SK-N-MC (cell line): Measurements from ENCODE around the gene SETD3.

Source experiments
- DNase-seq: peaks from one replicate; pipeline ENCODE4 v3.0.0-alpha.2; 2011; ENCODE audit warnings: low read depth, low spot score
- H3K27ac ChIP-seq: fragments of 200-600 bp; sonication (generic); 2 replicates; pipeline ENCODE4 v1.5.1; 2016; ENCODE audit warnings: mixed run types
- H3K36me3 ChIP-seq: fragments of 200-600 bp; sonication (generic); 2 replicates; pipeline ENCODE4 v1.6.1; 2017; ENCODE audit warnings: antibody characterized with exemption, low read length, mixed read lengths; ENCODE audit not compliant: insufficient read depth
- H3K4me3 ChIP-seq: fragments of 200-600 bp; sonication (generic); 2 replicates; pipeline ENCODE4 v1.5.1; 2016
- H3K9ac ChIP-seq: fragments of 200-600 bp; sonication (generic); 2 replicates; pipeline ENCODE4 v1.8.0; 2017; ENCODE audit warnings: mixed run types, mixed read lengths; ENCODE audit not compliant: insufficient read length
- H3K9me3 ChIP-seq: fragments of 200-600 bp; sonication (generic); 2 replicates; pipeline ENCODE4 v1.6.1; 2017; ENCODE audit warnings: low read depth, mild to moderate bottlenecking, antibody characterized with exemption, low read length, moderate library complexity, mixed read lengths
- EZH2 ChIP-seq: fragments of 200-600 bp; sonication (generic); IDR thresholded peaks from one replicate; pipeline ENCODE4 v1.6.1; 2017; ENCODE audit warnings: antibody characterized with exemption
- FOXP2 ChIP-seq: optimal IDR thresholded peaks from 2 replicates; pipeline ENCODE3; 2011; ENCODE audit warnings: mild to moderate bottlenecking, moderate library complexity; ENCODE audit not compliant: insufficient read depth; ENCODE audit errors: extremely low read length, control extremely low read depth
- POLR2AphosphoS5 ChIP-seq: IDR thresholded peaks from 2 replicates; pipeline ENCODE4 v1.6.1; 2012; ENCODE audit warnings: mild to moderate bottlenecking, low read depth, low read length, borderline replicate concordance

Gene SETD3

DNA sequence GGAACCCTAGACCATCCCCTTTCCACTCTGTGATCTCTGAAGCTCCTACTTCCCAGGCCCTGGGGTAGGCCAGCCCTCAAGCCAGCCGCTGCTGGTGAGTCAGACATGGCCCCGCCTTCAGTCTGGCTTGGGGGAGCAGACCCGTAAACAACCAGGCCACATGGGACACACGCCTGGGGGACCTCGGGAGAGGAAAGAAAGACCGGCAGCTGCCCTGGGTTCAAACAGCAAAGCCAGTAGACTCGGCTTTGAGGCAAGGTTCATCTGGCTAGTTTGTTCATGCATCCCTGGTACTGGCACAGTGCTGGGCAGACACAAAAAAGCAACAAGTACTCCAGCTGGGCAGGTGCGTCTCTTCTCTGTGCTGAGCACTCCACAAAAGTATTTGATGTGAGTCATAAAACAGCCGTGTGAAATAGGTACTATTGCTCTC, 101.9 kb downstream of the SETD3 start:
- no peak overlapping the region for H3K27ac ChIP-seq
- no peak for DNase-seq
- no peak overlapping the region for H3K9ac ChIP-seq
- TF ChIP-seq EZH2 (no peak), POLR2AphosphoS5 (no peak), FOXP2 (no peak)
- no peaks in the 10 kb centered on the region for H3K36me3 ChIP-seq
- H3K9me3 ChIP-seq, result no peaks in the 10 kb centered on the region
- H3K4me3 ChIP-seq, result no peak overlapping the region

- DNase-seq, result no peak
- Histone ChIP-seq H3K9ac (no peak overlapping the region), H3K9me3 (no peaks in the 10 kb centered on the region), H3K36me3 (no peaks in the 10 kb centered on the region), H3K4me3 (no peak overlapping the region), H3K27ac (no peak overlapping the region)
- TF ChIP-seq POLR2AphosphoS5, result no peak
- TF ChIP-seq FOXP2, result no peak
- TF ChIP-seq EZH2, result no peak
Observed at GRCh38 chr14:99377951-99378350, 102.7 kb downstream of the SETD3 start.

DNA sequence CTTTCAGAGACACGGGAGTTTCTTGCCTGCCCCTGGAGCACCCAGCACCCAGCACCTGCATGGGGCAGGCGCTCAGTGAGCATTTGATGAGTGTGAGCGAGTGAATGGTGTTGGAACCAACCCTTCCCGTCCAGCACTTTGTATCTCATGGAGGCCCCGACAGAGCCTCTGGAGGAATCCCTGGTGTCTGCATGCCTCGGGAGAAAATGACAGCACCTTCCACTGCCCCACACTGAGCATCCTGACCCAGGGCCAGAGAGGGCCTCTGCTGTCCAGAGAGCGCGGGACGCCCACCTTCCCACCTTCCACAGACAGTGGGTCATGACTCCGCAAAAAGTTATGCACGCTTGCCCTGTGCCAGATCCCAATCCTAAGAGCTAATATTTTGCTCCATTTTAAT, 105.7 kb downstream of the SETD3 start:
- Histone ChIP-seq H3K4me3 (no peak overlapping the region), H3K9me3 (peaks cover 3% of the 10 kb centered on the region; the same call in 1 of the 2 replicates), H3K27ac (no peak overlapping the region), H3K9ac (no peak overlapping the region), H3K36me3 (no peaks in the 10 kb centered on the region)
- DNase-seq, result no peak
- TF ChIP-seq FOXP2 (no peak), EZH2 (no peak), POLR2AphosphoS5 (no peak)

GRCh38 chr14:99363616-99364290, 116.9 kb downstream of the SETD3 start:
- no peaks in the 10 kb centered on the region for H3K36me3 ChIP-seq
- H3K9me3 ChIP-seq, result no peaks in the 10 kb centered on the region
- H3K9ac ChIP-seq, result no peak overlapping the region
- H3K27ac ChIP-seq, result no peak overlapping the region
- no peak for DNase-seq
- H3K4me3 ChIP-seq, result no peak overlapping the region
- no peak for TF ChIP-seq EZH2
- no peak for TF ChIP-seq POLR2AphosphoS5
- no peak for TF ChIP-seq FOXP2

GRCh38 chr14:99363051-99363450, 117.6 kb downstream of the SETD3 start:
- Histone ChIP-seq H3K27ac (no peak overlapping the region), H3K4me3 (no peak overlapping the region), H3K9ac (no peak overlapping the region), H3K36me3 (no peaks in the 10 kb centered on the region), H3K9me3 (no peaks in the 10 kb centered on the region)
- TF ChIP-seq FOXP2 (no peak), POLR2AphosphoS5 (no peak), EZH2 (no peak)
- no peak for DNase-seq

DNA sequence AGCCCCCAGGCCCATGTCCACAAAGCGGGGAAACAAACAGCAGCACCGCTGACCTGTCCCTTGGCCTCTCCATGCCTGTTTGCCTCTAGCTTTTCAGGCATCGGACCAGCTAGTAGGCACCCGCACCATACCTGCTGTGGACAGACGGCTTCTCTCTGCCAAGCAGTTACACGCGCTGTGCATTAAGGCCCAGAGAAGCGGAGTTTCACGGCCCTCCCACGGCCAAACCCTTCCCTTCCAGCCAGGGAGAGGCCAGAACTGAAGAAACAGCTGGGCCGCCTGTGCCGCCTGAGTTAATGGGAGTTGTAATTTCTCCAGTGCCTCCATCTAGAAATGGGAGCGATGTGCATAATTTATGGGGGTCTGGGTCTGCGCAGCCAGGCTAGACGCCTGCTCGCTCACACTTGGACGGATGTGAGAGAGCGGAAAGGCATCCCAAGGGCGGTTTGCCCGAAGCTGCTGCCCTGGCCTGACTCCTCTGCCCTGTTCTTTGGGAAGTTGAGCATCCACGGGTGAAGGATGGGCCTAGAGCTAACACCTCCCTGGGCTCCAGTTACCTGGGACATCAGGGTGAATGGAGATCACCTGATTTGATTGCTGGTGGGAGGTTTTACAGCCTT, 119.0 kb downstream of the SETD3 start:
- no peak for DNase-seq
- Histone ChIP-seq H3K27ac (no peak overlapping the region), H3K36me3 (no peaks in the 10 kb centered on the region), H3K9ac (no peak overlapping the region), H3K9me3 (no peaks in the 10 kb centered on the region), H3K4me3 (no peak overlapping the region)
- no peak for TF ChIP-seq FOXP2

DNA sequence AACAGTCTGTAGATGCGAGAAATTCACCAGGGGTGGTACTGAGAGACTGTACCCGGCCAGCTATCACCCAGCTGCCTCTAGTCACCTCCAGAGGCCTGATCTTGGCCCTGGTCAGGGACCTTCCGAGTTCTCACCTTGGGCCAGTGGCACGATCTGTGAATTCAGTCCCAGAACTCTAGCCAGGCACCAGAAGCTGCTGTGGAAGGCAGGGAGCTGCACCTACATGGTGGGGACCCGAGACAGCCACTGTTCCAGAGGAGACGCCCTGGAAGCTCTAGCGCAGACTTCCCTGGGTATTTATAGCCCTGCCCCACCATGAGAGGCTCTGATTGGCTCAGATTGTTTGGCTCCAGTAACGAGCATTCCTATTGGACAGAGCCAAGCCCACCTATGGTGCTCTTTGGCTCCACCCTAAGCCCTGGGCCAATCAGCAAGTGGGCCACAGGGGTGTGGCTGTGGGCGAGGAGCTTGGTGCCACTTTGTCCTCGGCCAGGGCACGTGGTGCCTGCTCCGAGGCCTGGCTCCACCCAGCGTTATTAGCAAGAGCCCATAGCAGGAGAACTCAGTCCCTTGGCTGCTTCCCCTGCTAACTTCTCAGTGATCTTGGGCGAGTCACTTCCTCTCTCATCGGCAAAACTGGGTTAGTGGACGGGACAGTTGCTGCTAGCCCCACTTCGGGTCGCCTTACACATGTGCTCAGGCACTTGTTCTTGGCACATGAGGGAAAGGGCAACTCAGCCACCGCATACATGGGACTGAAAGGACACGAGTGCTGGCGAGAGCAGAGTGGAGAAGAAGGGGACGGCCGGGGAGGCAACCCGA, 119.7 kb downstream of the SETD3 start:
- H3K4me3 ChIP-seq, result no peak overlapping the region
- no peaks in the 10 kb centered on the region for H3K9me3 ChIP-seq
- no peak overlapping the region for H3K9ac ChIP-seq
- TF ChIP-seq FOXP2 (no peak), POLR2AphosphoS5 (no peak), EZH2 (no peak)
- no peak for DNase-seq
- H3K27ac ChIP-seq, result no peak overlapping the region
- H3K36me3 ChIP-seq, result no peaks in the 10 kb centered on the region

DNA sequence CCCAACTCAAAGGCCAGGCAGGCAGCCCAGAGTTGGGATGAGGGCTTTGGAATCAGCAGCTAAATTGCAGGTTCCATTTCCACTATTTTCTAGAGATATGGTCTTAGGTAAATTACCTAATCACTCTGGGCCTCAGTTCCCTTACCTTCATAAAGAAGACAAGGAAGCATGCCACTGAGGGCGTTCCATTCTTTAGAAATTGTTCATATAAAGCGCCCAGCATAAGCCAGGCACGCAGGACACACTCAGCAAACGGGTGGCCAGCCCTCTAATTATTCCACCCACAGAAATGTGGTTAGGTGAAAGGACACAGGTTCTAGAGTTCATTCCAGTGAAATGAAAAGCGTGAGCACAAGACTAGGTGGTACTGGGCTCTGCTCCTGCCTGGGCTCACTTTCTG, 120.8 kb downstream of the SETD3 start:
- Histone ChIP-seq H3K4me3 (no peak overlapping the region), H3K9me3 (no peaks in the 10 kb centered on the region), H3K9ac (no peak overlapping the region), H3K36me3 (no peaks in the 10 kb centered on the region), H3K27ac (no peak overlapping the region)
- TF ChIP-seq FOXP2 (no peak), EZH2 (no peak), POLR2AphosphoS5 (no peak)
- no peak for DNase-seq
